ENCODE measurements around the gene COG2.

COG2 gene

DNA sequence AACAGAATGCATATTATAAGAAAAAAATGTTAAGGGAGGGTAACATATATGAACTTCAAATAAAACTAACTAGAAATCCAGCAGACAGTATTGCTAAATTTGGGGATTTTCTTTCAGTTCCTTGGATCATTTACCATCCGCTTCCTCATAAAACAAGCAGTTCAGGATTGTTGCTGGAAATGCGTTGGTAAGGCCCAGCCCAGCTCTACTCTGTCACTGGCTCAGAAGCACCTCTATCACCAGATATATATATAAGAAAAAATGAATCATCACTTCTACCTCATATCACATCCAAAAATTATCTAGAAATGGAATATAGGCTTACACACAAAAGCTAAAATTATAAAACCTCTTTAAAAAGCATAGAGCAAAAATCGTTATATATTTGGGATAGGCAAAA, 28.2 kb upstream of the COG2 start:
- H3K4me3 ChIP-seq (ENCODE audit: control insufficient read depth, low read depth, low read length) = no peak overlapping the region
- DNase-seq (ENCODE audit: low read depth) = no peak
- TF ChIP-seq, protein P1, sequence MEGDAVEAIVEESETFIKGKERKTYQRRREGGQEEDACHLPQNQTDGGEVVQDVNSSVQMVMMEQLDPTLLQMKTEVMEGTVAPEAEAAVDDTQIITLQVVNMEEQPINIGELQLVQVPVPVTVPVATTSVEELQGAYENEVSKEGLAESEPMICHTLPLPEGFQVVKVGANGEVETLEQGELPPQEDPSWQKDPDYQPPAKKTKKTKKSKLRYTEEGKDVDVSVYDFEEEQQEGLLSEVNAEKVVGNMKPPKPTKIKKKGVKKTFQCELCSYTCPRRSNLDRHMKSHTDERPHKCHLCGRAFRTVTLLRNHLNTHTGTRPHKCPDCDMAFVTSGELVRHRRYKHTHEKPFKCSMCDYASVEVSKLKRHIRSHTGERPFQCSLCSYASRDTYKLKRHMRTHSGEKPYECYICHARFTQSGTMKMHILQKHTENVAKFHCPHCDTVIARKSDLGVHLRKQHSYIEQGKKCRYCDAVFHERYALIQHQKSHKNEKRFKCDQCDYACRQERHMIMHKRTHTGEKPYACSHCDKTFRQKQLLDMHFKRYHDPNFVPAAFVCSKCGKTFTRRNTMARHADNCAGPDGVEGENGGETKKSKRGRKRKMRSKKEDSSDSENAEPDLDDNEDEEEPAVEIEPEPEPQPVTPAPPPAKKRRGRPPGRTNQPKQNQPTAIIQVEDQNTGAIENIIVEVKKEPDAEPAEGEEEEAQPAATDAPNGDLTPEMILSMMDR (IDR thresholded peaks at IDR 0.05; ENCODE audit: control insufficient read depth, insufficient read depth, low read depth, low read length, missing control alignments) = no peak

DNA sequence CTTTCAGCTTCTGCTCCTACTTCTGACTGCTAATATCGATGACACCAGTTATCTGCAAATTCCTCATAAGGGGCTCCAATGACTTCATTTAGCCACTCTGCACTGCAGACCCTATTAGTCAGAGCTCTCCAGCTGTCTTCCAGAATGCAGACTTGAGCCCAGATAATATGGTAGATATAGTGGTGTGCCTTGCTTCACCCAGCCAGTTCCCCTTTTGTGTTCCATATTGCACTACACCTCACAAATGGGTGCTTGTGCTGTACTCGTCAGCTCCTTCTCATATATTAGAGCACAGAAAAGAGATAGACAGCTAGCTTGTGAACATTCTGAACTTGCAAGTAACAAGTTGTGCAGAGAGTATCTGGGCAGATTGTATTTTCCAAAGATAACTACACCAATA, 23.7 kb upstream of the COG2 start:
- DNase-seq (ENCODE audit: low read depth) = no peak
- TF ChIP-seq, protein P1 (IDR thresholded peaks at IDR 0.05; ENCODE audit: control insufficient read depth, insufficient read depth, low read depth, low read length, missing control alignments) = no peak
- H3K4me3 ChIP-seq (ENCODE audit: control insufficient read depth, low read depth, low read length) = no peak overlapping the region

DNA sequence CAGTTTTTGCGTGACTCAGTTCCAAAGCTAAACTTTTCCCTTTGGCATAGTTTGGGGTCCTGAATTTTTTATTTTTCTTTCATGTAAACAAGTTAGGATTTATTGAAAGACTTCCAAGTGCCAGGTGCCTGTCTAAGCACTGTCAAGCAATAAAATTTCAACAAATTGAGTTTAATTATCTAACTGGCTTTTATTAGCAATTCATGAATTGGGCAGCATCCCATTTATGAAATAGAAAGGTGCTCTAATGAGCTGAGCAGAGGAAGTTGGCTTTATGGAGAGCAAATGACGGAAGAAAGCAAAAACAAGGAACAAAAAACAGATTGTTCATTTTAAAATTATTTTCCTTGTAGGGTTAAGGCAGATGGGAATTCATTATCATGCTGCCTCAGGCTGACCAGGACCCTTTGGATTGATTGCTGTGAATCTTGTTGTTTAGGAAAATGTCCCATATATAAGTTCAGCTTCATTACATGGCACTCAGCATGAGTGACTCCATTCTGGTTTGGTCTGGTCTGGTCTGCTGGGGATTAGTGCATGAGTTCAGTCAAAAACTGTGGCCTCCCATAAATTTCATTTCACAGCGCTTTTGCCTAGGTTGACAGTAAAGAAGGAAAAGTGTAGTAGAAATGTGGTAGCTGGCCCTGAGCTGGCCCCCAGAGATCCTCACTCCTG, 21.5 kb upstream of the COG2 start:
- H3K4me3 ChIP-seq (ENCODE audit: control insufficient read depth, low read depth, low read length) = no peak overlapping the region
- no peak for DNase-seq (ENCODE audit: low read depth)
- TF ChIP-seq, protein P1 (IDR thresholded peaks at IDR 0.05; ENCODE audit: control insufficient read depth, insufficient read depth, low read depth, low read length, missing control alignments) = no peak

DNA sequence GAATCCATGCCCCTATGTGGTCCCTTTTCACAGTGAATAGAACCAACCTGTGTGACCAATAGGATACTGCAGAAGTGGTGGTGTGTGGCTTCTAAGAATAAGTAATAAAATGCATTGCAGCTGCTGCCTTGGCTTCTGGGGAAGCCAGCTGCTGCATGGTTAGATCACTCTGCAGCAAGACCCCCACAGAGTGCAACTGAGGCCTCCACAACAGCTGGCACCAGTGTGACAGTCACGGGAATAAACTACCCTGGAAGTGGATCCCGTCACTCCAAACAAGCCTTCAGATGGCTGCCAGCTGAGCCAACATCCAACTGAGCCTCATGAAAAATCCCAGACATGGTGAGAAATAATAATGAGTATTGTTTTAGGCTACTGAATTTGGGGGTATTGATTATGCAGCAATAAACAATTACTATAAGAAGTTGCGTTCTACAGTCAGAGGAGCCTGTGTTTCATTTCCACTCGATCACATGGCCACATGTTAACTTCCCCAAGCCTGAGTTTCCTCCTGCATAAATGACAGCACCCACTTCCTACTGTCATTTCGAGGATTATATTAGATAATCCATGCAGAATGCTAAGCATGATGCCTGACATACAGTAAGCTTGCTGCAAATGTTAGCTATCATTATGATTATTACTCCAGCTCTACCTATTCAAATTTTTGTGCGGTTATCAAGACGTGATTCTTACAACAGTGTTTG, 20.8 kb upstream of the COG2 start:
- DNase-seq (ENCODE audit: low read depth) = no peak
- H3K4me3 ChIP-seq (ENCODE audit: control insufficient read depth, low read depth, low read length) = no peak overlapping the region
- TF ChIP-seq, protein P1 (IDR thresholded peaks at IDR 0.05; ENCODE audit: control insufficient read depth, insufficient read depth, low read depth, low read length, missing control alignments) = no peak

DNA sequence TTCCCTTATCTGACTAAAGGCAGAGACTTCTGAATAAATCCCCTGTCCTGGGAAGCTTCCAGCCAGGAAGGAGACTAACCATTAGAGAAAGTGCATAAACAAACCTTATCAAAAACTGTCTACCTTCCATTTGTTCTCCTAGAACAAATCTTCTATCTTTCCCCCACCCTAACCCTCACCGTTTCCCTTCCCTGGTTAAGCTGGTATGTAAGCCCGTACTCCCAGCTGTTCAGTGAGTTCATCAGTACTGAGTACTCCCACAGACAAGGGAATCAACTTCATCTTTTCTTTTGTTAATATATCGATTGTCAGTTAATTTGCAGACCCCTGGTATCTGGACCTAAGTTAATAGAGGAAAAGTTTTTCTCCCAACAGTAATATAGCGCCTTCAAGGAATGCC, 20.1 kb upstream of the COG2 start:
- TF ChIP-seq, protein P1 (IDR thresholded peaks at IDR 0.05; ENCODE audit: control insufficient read depth, insufficient read depth, low read depth, low read length, missing control alignments) = no peak
- no peak for DNase-seq (ENCODE audit: low read depth)
- no peak overlapping the region for H3K4me3 ChIP-seq (ENCODE audit: control insufficient read depth, low read depth, low read length)

DNA sequence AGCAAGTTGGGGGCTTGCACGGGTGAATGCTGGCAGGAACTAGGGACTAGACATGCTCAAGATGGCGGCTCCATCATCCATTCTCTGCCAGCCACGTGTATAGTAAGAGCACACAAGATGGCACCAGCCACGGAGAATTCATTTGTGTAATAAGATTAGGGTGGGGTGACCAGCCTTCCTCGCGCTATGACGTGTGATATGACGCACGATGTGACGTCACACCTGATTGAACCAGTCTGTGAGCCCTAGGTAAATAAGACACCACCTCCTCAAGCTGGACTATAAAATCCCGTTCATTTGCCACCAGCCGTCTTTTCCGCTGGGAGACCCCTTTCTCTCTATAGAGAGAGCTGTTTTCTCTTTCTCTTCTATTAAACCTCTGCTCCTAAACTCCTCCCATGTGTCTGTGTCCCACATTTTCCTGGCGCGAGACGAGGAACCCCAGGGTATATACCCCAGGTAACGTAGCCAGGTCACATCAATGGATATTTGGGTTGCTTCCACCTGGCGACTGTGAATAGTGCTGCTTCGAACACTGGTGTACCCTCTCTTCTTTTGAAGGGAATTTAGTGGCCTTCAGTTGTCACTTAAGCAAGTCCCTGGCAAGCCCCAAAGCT, 18.1 kb upstream of the COG2 start:
- DNase-seq (ENCODE audit: low read depth) = no peak
- TF ChIP-seq, protein P1 (IDR thresholded peaks at IDR 0.05; ENCODE audit: control insufficient read depth, insufficient read depth, low read depth, low read length, missing control alignments) = no peak
- no peak overlapping the region for H3K4me3 ChIP-seq (ENCODE audit: control insufficient read depth, low read depth, low read length)

All from AG09309 (cell line).